Keratinocyte (primary cell): ENCODE results near the gene SHROOM4. TPM values are rescaled to one million over a fixed set of nuclear protein-coding genes. Genes with fewer than 3 reads are reported as not detected.

Experiments
- DNase-seq: peaks from one replicate; pipeline ENCODE4 v3.0.0-alpha.2; 2011; ENCODE audit warnings: low read depth, missing footprints, low spot score
- FAIRE-seq: peaks from 2 replicates; lab custom pipeline; 2011; peaks lifted over from hg19 to GRCh38; lab: Jason Lieb, UNC
- H2AFZ ChIP-seq: 2 replicates; pipeline ENCODE4 v1.6.0; 2012; ENCODE audit warnings: low read length, control low read depth, inconsistent platforms; ENCODE audit not compliant: control insufficient read depth
- H3K27ac ChIP-seq: 2 replicates; pipeline ENCODE4 v1.5.1; 2011; ENCODE audit warnings: low read length; ENCODE audit not compliant: control insufficient read depth, insufficient read depth
- H3K27me3 ChIP-seq: 3 replicates; pipeline ENCODE4 v1.6.0; 2011; ENCODE audit warnings: low read length; ENCODE audit not compliant: control insufficient read depth, insufficient read depth; ENCODE audit errors: extremely low read depth
- H3K36me3 ChIP-seq, 2 experiments: 2 replicates in 1 of 2; 3 replicates in 1 of 2; pipeline ENCODE4 v1.5.1; 2011; ENCODE audit warnings: low read length in 2 of 2, mild to moderate bottlenecking in 1 of 2; ENCODE audit not compliant: control insufficient read depth in 2 of 2, insufficient read depth in 2 of 2; ENCODE audit errors: extremely low read depth in 1 of 2
- H3K4me1 ChIP-seq: 3 replicates; pipeline ENCODE4 v1.5.1; 2011; ENCODE audit warnings: low read length; ENCODE audit not compliant: control insufficient read depth, insufficient read depth; ENCODE audit errors: extremely low read depth
- H3K4me2 ChIP-seq: 3 replicates; pipeline ENCODE4 v1.6.0; 2011; ENCODE audit warnings: low read depth, low read length; ENCODE audit not compliant: control insufficient read depth, insufficient read depth; ENCODE audit errors: extremely low read depth
- H3K4me3 ChIP-seq, 3 experiments: fragments of 200-600 bp in 1 of 3; sonication (generic) in 1 of 3; 2 replicates in 2 of 3; 3 replicates in 1 of 3; pipeline ENCODE4 v1.5.1; 2011 to 2016; ENCODE audit warnings: low read length in 3 of 3, mild to moderate bottlenecking in 3 of 3, control low read depth in 2 of 3, inconsistent platforms in 1 of 3, low read depth in 1 of 3, mixed read lengths in 1 of 3, mixed run types in 1 of 3, moderate library complexity in 1 of 3; ENCODE audit not compliant: control insufficient read depth in 2 of 3, insufficient read depth in 2 of 3; ENCODE audit errors: extremely low read depth in 1 of 3
- H3K79me2 ChIP-seq: 2 replicates; pipeline ENCODE4 v1.6.0; 2012; ENCODE audit warnings: low read length; ENCODE audit not compliant: control insufficient read depth, insufficient read depth
- H3K9ac ChIP-seq: 3 replicates; pipeline ENCODE4 v1.6.0; 2011; ENCODE audit warnings: low read length; ENCODE audit not compliant: control insufficient read depth, insufficient read depth; ENCODE audit errors: extremely low read depth
- H3K9me1 ChIP-seq: 3 replicates; pipeline ENCODE4 v1.6.0; 2011; ENCODE audit warnings: low read length; ENCODE audit not compliant: control insufficient read depth, insufficient read depth; ENCODE audit errors: extremely low read depth
- H3K9me3 ChIP-seq: 2 replicates; pipeline ENCODE4 v1.5.1; 2012; ENCODE audit warnings: low read depth, low read length; ENCODE audit not compliant: control insufficient read depth
- H4K20me1 ChIP-seq: 3 replicates; pipeline ENCODE4 v1.6.0; 2011; ENCODE audit warnings: low read length; ENCODE audit not compliant: control insufficient read depth, insufficient read depth; ENCODE audit errors: extremely low read depth
- CTCF ChIP-seq, 3 experiments: IDR thresholded peaks in 1 of 3; conservative IDR thresholded peaks in 1 of 3; optimal IDR thresholded peaks in 1 of 3; 2 replicates in 2 of 3; 3 replicates in 1 of 3; pipeline versions ENCODE3 to v1.5.1; 2011; ENCODE audit warnings: low read length in 3 of 3, mild to moderate bottlenecking in 3 of 3, moderate library complexity in 2 of 3, control low read depth in 1 of 3, inconsistent platforms in 1 of 3; ENCODE audit not compliant: insufficient read depth in 2 of 3; ENCODE audit errors: extremely low read depth in 1 of 3
- EZH2 ChIP-seq: IDR thresholded peaks from one replicate; pipeline ENCODE4 v1.6.1; 2012; ENCODE audit warnings: inconsistent platforms, mild to moderate bottlenecking, low read length, moderate library complexity
- dilution Hi-C: fragments of 300-500 bp; cut with MboI; formaldehyde crosslinking; loops from one replicate; pipeline ENCODE4 v1.7.0; 2020; ENCODE audit warnings: low sequenced_read_pairs; ENCODE audit not compliant: extremely low pct_ligation_motif_present
- polyA plus RNA-seq, 5 experiments: library from polyadenylated mRNA; depleted of rRNA in 3 of 5; stranded (reverse) in 3 of 5; stranded (forward) in 1 of 5; unstranded in 1 of 5; fragments of >200 nt; gene quantifications; 1 replicate in 1 of 5; 2 replicates in 3 of 5; 3 replicates in 1 of 5; pipeline versions ENCODE4 v1.2.1 to v1.2.3, GENCODE V29; 2011 to 2012; ENCODE audit warnings: missing spikeins in 2 of 5, low read depth in 1 of 5, low replicate concordance in 1 of 5

The SHROOM4 gene
- polyA plus RNA-seq, 1 donor (not counting 4 experiments of a cell fraction or from before 2014, with no cell fraction given) = 0.50 TPM

- no peaks in the 10 kb centered on the region for H3K4me1 ChIP-seq
- dilution Hi-C loops = no loop called here
- no peaks in the 10 kb centered on the region for H4K20me1 ChIP-seq
- H3K9ac ChIP-seq = no peak overlapping the region
- H3K79me2 ChIP-seq = no peaks in the 10 kb centered on the region
- TF ChIP-seq EZH2 (no peak), CTCF (optimal IDR thresholded peaks at IDR 0.05 in 1 of 3, IDR thresholded peaks at IDR 0.05 in 1 of 3, conservative IDR thresholded peaks at IDR 0.05 in 1 of 3; ENCODE audit: extremely low read depth in 1 of 3, insufficient read depth in 2 of 3, low read length in 3 of 3) (no peak)
- no peak overlapping the region for H2AFZ ChIP-seq
- H3K4me2 ChIP-seq = no peak overlapping the region
- FAIRE-seq (no peak), DNase-seq (no peak)
- no peak overlapping the region for H3K4me3 ChIP-seq
- no peaks in the 10 kb centered on the region for H3K36me3 ChIP-seq
- no peak overlapping the region for H3K27ac ChIP-seq
- no peaks in the 10 kb centered on the region for H3K9me1 ChIP-seq
- no peaks in the 10 kb centered on the region for H3K27me3 ChIP-seq
- H3K9me3 ChIP-seq = no peaks in the 10 kb centered on the region
Measured at GRCh38 chrX:50780144-50780543, 33.9 kb downstream of the SHROOM4 start.

- Histone ChIP-seq H3K4me3 (no peak overlapping the region), H3K79me2 (no peaks in the 10 kb centered on the region), H2AFZ (no peak overlapping the region), H3K9me1 (no peaks in the 10 kb centered on the region), H3K27me3 (no peaks in the 10 kb centered on the region), H3K27ac (no peak overlapping the region), H3K9ac (no peak overlapping the region), H4K20me1 (no peaks in the 10 kb centered on the region), H3K4me1 (no peaks in the 10 kb centered on the region), H3K9me3 (no peaks in the 10 kb centered on the region), H3K4me2 (no peak overlapping the region), H3K36me3 (no peaks in the 10 kb centered on the region)
- dilution Hi-C loops = no loop called here
- DNase-seq (no peak), FAIRE-seq (no peak)
- TF ChIP-seq CTCF (optimal IDR thresholded peaks at IDR 0.05 in 1 of 3, IDR thresholded peaks at IDR 0.05 in 1 of 3, conservative IDR thresholded peaks at IDR 0.05 in 1 of 3; ENCODE audit: extremely low read depth in 1 of 3, insufficient read depth in 2 of 3, low read length in 3 of 3) (no peak), EZH2 (no peak)
Measured at GRCh38 chrX:50779694-50780093, 34.3 kb downstream of the SHROOM4 start.
